ENCODE measurements around the gene ZNF136.

ZNF136 gene

GRCh38 chr19:12162882-12163806 is at the start of gene ZNF136:
TSS of gene ZNF136 (plus strand) at chr19:12163096. CDS start at chr19:12163204, 108 bp downstream.
- H3K27ac ChIP-seq, result peak within 1 kb of the TSS; percentile 93
- DNase-seq (ENCODE audit: low read depth, low spot score), result peak; percentile 83

GRCh38 chr19:12113121-12113520 is 49.8 kb upstream of the ZNF136 start:
- no peak for DNase-seq (ENCODE audit: low read depth, low spot score)
- no peak overlapping the region for H3K27ac ChIP-seq

DNA sequence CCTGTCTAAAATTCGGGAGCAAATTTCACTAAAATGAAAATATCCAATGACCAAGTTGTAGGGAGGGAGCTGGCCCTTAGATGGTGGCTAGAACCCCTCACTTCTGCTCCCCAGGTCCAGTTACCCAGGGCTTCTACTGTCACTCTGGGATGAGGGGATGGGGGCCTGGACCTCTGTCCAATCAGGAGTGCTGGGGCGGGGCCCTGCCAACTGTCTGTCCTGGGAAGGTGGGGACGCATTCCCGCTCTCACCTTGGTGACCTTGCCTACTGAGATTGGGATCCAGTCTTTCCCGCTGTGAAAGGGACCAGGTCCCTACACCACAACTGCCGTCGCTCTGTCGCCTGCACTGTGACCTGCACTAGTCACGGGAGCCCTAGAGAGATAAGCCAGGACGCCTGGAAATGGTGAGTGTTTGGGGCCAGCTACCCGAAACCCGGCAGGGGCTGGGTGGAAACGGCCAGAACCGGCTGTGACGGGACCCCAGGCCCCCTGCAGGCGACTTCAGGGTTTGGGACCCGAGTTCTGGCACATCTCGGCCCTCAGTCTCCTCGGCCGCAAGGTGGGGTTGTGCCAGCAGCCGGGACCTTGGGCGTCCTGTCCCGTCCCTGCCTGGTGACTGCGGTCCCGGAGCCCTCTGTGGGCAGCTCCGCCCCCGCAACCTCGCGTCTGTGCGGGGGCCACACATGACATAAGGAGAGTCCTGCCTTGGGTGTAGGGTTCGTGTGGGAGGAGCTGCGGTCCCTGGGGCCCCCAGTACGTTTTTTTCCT is 45.5 kb upstream of the ZNF136 start:
- DNase-seq (ENCODE audit: low read depth, low spot score), result no peak
- no peak overlapping the region for H3K27ac ChIP-seq

DNA sequence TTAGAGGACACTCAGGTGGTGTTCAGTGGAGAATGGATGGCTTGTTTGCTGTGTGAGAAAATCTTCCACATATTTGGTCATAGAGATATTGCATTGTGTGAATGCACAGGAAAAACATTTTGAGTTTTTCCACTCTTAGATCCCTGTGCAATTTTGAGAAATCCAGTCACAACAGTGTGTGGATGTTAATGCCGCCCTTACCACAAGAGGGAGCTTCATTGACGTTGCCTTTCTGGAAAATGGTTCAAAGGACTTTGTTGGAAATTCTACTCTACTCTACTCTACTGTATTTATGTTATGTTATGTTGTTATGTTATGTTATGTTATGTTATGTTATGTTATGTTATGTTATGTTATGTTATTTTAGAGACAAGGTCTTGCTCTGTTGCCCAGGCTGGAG is 36.2 kb upstream of the ZNF136 start:
- DNase-seq (ENCODE audit: low read depth, low spot score), result no peak
- H3K27ac ChIP-seq, result no peak overlapping the region

- DNase-seq (ENCODE audit: low read depth, low spot score), result no peak
- no peak overlapping the region for H3K27ac ChIP-seq
These were observed 29.8 kb upstream of the ZNF136 start for GRCh38 chr19:12133069-12133468.

DNA sequence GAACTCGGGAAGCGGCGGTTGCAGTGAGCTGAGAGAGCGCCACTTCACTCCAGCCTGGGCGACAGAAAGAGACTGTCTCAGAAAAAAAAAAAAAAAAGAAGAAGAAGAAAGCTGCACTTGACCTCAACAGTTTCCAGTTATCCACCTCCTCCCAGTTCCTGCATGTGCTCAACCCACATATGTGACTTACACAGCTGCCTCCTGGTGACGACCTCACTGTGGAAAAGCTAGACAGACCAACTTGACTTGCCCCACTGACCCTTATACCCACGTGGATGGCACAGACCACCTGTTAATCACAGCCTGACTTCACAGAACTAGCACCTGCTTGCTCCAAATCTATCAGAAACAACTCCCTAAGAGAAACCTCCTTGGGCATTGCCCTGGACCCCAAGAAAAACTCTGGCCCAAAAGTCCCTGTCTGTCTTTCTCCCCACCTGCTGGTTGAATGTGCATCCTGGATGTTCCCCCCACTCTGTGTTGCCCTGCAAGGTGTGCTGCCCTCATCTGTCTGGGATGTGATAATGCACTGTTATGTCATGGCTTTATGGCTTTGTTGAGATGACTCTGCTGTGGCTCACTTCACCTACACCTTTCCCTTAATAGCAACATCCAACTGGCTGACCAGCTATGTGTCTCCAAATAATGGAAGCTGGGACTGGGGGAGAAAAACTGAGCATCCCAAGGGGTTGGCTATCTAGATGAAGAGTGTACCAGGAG is 25.5 kb upstream of the ZNF136 start:
- H3K27ac ChIP-seq, result no peak overlapping the region
- no peak for DNase-seq (ENCODE audit: low read depth, low spot score)

GRCh38 chr19:12139269-12139668 is 23.6 kb upstream of the ZNF136 start:
- no peak for DNase-seq (ENCODE audit: low read depth, low spot score)
- H3K27ac ChIP-seq, result no peak overlapping the region

DNA sequence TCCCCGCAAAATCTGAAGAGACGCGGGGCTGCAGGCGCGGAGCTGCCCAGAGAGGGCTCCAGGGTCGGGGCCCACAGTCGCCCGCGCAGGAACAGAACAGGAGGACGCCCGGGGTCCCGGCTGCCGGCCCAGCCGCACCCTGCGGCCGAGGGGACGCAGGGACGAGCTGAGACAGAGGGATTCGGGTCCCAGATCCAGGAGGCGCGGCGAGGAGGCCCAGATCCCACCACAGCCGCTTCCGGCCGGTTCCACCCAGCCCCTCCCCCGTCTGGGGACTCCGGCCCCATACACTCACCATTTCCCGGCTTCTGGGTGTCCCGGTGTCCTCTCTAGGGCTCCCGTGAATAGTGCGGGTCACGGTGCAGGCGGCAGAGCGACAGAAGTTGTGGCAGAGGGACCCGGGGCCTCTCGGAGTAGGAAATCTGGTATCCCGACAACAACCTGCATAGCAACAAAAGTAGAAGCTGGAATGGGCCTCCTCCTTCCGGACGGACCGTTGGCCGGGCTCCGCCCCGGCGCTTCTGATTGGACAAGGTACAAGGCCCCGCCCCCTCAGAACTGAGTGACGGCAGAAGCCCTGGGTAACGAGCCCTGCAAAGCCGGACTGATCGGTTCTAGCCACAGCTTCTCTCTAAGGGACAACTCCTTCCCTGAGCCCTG is 22.9 kb upstream of the ZNF136 start, which contains the start of gene ZNF20:
Gene ZNF20 (minus strand): TSS at position 466 of the 660 bp plus-strand sequence. CDS start 168 bp downstream, at position 298.
- peak; percentile 72 for DNase-seq (ENCODE audit: low read depth, low spot score)
- H3K27ac ChIP-seq, result peak within 1 kb of the TSS; percentile 56

DNA sequence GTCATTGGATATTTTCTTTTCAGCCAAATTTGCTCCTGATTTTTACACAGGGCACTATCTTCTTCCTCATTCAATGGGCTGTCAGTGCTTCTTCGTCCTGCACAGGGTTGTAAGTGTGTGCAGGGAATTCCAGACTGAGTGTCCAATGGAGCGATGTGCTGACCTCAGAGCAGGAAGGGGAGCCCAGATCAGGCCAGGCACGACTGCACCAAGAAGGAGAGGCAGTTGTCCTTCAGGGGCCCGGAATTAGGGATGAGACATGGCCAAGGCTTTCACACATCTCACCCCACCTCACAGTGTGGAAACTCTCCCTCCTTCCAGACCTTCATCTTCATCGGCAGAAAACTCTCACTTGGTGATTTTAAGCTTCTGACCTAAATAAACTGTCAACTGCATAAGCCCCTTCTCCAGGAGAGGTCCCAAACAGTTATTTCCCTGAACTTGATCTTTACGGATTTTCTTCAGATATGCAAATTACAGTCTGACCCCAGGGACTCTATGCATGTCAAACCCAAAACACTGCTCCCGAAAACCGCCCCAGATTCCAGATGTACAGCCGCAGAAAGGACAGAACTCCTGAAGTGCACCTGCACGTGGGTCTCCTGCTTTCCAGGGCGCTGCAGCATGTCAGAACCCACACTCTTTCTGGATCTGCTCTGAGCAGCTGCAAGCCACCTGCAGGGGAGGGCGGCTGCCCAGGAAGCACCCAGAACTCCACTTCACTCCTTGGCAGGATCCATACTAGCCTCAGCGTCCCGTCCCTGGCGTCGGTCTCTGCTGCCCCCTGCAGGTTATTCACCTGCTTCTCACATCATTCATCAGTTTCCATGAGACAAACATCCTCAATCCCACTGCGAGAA is 22.1 kb upstream of the ZNF136 start:
- H3K27ac ChIP-seq, result no peak overlapping the region
- DNase-seq (ENCODE audit: low read depth, low spot score), result peak; percentile 27

- H3K27ac ChIP-seq, result no peak overlapping the region
- DNase-seq (ENCODE audit: low read depth, low spot score), result no peak
These were observed 21.5 kb upstream of the ZNF136 start for GRCh38 chr19:12141405-12141736.

GRCh38 chr19:12145348-12145747 is 17.5 kb upstream of the ZNF136 start:
- DNase-seq (ENCODE audit: low read depth, low spot score), result no peak
- H3K27ac ChIP-seq, result no peak overlapping the region

DNA sequence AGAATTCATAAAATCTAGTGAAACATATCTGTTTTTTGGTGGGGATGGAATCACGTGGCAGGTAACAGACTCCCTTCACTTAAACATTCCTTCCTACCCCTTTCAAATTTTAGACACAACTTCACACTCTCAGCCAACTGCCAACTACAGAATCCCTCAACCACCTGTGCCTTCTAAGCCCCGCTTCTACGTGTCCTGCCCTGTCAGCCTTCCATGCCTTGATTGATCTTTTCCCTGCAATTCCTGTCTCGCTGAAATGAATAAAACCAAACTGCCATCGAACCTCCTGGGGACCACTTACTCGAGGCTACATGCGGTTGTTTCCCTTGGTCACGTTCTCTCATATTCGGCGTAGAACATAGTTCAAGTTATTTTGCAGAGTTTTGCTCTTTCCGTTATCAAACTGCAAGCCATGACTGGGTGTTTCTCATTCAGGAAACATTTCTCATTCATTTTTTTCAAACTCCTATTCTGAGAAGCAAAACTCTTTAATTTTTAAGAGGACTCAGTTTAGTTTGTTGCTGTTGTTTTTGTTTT is 7.5 kb upstream of the ZNF136 start:
- DNase-seq (ENCODE audit: low read depth, low spot score), result no peak

GRCh38 chr19:12156223-12157058 is 6.5 kb upstream of the ZNF136 start, which contains the start of gene ZNF625:
TSS of gene ZNF625 (minus strand) at chr19:12156734. CDS start at chr19:12156558, 176 bp downstream.
- DNase-seq (ENCODE audit: low read depth, low spot score), result peak; percentile 27
- H3K27ac ChIP-seq, result peak within 1 kb of the TSS; percentile 11

More for the DNA sequence above, 7.5 kb upstream of the ZNF136 start:
- peak overlapping the region; percentile 11 for H3K27ac ChIP-seq

GRCh38 chr19:12159773-12160414 is 3.0 kb upstream of the ZNF136 start:
- H3K27ac ChIP-seq, result no peak overlapping the region
- DNase-seq (ENCODE audit: low read depth, low spot score), result no peak

DNA sequence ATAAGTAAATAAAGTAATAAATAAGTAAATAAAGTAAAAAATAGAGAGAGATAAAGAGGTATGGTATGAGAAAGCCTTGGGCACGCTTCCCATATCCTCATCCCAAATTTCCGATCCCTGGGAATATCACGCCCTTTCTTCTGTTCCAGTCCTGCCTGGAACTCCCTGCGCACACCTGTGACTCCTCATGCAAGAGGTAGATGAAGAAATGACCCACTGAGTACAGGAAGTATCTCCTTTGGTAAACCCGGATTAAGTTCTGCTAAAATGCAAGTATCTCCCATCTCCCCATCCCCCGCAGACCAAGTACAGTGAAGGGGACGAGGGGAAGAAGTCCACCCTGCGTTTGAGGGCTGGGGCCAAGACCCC is 399 bp upstream of the ZNF136 start:
- H3K27ac ChIP-seq, result peak overlapping the region; percentile 93
- DNase-seq (ENCODE audit: low read depth, low spot score), result no peak

GRCh38 chr19:12163826-12164225 is 930 bp downstream of the ZNF136 start:
- H3K27ac ChIP-seq, result peak overlapping the region; percentile 93
- no peak for DNase-seq (ENCODE audit: low read depth, low spot score)

DNA sequence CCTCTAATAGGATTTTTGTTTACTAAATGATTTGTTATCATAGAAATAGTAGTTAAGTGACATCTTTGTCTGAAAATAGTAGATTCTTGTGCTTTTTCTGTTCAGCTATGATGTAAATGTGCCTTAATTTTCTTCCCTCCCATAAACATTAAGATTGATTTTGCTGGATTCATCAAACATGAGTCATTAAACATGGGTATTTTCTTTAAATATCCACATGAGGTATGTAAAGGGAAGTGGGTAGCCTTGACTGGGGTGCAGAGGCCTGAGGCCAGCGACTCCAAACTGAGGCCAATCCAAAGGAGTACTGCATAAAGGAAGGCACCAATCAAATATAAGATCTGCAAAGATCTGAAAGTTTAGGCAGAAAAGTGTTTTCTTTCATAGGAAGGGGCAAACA is 3.7 kb downstream of the ZNF136 start:
- no peak overlapping the region for H3K27ac ChIP-seq
- no peak for DNase-seq (ENCODE audit: low read depth, low spot score)

Measured in epithelial cell of prostate (primary cell).